Colonic mucosa (tissue), 4 donors: Measurements from ENCODE around the gene LEKR1. TPM values are rescaled to one million over a fixed set of nuclear protein-coding genes. Genes with fewer than 3 reads are reported as not detected.

ENCODE experiments used
- DNase-seq: peaks from one replicate; pipeline ENCODE4 v3.0.0-alpha.2; 2020
- H3K27ac ChIP-seq: fragments of 200-600 bp; one replicate; pipeline ENCODE4 v1.8.0; 2021
- H3K27me3 ChIP-seq: fragments of 200-600 bp; one replicate; pipeline ENCODE4 v1.8.0; 2021
- H3K36me3 ChIP-seq: fragments of 200-600 bp; one replicate; pipeline ENCODE4 v1.8.0; 2021
- H3K4me1 ChIP-seq: fragments of 200-600 bp; one replicate; pipeline ENCODE4 v1.8.0; 2021; ENCODE audit warnings: mild to moderate bottlenecking
- H3K4me3 ChIP-seq: fragments of 200-600 bp; one replicate; pipeline ENCODE4 v1.8.0; 2021
- H3K9ac ChIP-seq, 2 donors: one replicate each; pipeline ENCODE4 v1.7.0; 2013; ENCODE audit warnings: control low read depth in 2 of 2, low read depth in 2 of 2, low read length in 2 of 2
- H3K9me3 ChIP-seq: fragments of 200-600 bp; one replicate; pipeline ENCODE4 v1.8.0; 2021
- intact Hi-C: fragments of 100-400 bp; cut with DNase I; formaldehyde crosslinking; loops from one replicate; pipeline ENCODE4 v1.14.1; 2022
- total RNA-seq, 2 donors: library from RNA; stranded (reverse); fragmentation: NEBNext Ultra II Directional in 1 of 2; extraction: Animal tissue kit (Norgen Biotek cat#: 25700) in 1 of 2; gene quantifications; one replicate each; pipeline ENCODE4 v1.2.1, GENCODE V29; 2021
- TF ChIP-seq, protein P1 (sequence below): fragments of 200-600 bp; IDR thresholded peaks from one replicate; pipeline ENCODE4 v1.8.0; 2022; ENCODE audit warnings: antibody characterized with exemption, mild to moderate bottlenecking
- donor health status: healthy.
- donor health status: DM: no; HTN: no; CAD: no.
- donor health status: DM: no; HTN: no; CAD: no.

Gene LEKR1
- total RNA-seq, 2 donors from 2014 or later: 1.6 to 2.0 TPM

DNA sequence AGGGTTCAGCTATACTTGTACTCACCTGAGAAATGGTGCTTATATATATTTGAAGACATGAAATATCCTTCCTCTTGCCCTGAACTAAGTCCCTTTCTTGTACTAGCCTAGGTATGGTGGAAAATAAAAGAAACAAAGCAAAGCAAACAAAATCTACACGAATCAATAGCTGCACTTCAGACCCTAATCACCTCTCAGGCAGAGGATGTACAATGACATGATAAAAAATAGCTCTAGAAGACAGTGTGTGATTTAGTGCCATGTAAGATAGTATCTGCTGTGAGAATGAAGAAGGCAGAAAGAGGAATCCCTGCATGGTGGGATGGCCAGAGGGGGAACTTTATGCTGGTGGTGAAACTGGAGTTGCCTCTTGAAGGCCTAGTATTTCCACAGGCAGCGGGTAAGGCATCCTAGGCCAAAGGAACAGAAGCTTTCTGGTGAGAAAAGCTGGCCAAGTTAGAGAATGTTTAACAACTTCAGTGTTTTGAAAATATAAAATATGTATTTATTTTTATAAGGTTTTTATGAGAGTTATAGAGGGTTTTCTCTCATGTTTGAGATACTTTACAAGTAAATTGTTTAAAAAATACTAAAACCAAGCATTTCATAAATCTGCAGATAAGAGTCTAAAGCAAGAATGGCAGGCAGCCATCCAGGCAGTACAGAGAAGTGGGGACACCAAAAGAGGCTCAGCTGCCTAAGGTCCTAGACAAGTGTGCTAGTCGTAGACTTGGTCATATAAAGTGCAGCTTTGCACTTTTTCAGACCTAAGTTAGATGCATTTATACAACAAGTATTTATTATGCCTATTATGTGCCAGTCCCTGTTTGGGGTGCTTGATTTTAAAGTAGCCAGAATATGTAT is 14.9 kb downstream of the LEKR1 start:
- Histone ChIP-seq H3K4me3 (no peak overlapping the region), H3K4me1 (no peaks in the 10 kb centered on the region), H3K9ac (no peak overlapping the region), H3K36me3 (no peaks in the 10 kb centered on the region), H3K27ac (no peak overlapping the region), H3K27me3 (no peaks in the 10 kb centered on the region), H3K9me3 (no peaks in the 10 kb centered on the region)
- TF ChIP-seq, protein P1, sequence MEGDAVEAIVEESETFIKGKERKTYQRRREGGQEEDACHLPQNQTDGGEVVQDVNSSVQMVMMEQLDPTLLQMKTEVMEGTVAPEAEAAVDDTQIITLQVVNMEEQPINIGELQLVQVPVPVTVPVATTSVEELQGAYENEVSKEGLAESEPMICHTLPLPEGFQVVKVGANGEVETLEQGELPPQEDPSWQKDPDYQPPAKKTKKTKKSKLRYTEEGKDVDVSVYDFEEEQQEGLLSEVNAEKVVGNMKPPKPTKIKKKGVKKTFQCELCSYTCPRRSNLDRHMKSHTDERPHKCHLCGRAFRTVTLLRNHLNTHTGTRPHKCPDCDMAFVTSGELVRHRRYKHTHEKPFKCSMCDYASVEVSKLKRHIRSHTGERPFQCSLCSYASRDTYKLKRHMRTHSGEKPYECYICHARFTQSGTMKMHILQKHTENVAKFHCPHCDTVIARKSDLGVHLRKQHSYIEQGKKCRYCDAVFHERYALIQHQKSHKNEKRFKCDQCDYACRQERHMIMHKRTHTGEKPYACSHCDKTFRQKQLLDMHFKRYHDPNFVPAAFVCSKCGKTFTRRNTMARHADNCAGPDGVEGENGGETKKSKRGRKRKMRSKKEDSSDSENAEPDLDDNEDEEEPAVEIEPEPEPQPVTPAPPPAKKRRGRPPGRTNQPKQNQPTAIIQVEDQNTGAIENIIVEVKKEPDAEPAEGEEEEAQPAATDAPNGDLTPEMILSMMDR: no peak
- intact Hi-C loops: no loop called here
- DNase-seq: no peak

DNA sequence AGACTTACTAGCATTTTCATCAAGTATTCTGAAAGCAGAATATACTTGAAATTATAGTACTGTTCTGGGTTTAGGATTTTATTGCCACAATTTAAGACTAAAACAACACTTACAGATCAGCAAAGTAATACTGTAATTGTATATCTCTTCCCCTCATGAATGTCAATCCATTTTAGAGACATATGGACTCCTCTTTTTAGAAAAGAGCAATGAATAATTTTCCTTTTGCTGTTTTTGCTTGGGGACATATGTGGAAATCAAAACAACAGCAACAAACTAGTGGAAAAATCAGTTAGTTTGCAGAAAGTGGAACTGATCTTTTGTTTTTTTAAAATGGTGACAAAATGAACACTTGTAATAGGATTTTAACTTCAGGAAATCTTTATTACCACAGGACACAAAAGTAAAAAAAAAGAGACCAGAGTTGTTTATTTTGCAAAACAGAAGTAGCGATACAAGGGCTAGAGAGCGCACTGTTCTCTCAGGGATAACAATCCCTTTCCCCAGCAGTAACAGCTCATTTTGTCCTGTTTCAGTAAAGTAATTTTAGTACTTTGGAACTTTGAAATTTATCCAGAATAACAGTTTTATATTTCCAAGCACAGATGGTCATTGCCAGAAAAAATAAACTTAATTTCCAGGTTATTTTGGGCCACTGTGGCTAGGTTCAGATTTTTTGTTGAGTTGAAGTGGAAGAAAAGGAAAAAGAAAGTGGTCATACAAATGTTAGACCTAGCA is 17.1 kb downstream of the LEKR1 start:
- no peak for DNase-seq
- intact Hi-C loops: no loop called here
- TF ChIP-seq, protein P1: no peak
- Histone ChIP-seq H3K27me3 (no peaks in the 10 kb centered on the region), H3K9me3 (no peaks in the 10 kb centered on the region), H3K4me1 (no peaks in the 10 kb centered on the region), H3K36me3 (no peaks in the 10 kb centered on the region), H3K9ac (no peak overlapping the region), H3K27ac (no peak overlapping the region), H3K4me3 (no peak overlapping the region)

DNA sequence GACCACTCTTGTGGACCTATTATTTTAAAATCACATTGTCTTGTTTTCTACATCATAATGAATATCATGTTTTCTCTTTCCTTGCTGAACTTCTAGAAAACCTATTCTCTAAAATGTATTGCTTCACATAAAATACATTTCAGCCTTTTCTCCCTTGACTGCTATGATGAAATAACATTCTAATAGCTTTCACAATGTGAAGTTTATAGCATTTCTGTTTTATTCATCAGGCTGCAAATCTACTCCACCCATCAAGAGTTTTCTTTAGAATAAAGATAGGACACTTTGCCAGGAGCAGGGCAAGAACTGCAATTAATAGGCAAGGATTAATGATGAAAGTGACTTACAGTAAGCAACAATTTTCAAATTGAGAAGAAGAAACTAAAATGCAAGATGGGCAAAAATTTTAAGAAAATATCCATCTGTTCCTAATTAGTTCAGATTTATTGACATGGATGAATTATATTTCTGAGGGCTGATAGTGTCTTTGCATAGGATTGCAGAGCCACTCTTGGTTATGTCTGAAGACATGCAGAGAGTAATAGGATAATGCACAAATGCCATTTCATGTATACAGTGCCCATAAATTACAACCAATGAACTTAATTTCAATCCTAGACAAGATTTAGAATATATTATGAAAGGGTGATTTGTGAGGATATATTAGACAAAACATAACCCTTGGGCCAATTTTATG is 21.7 kb downstream of the LEKR1 start:
- Histone ChIP-seq H3K4me3 (no peak overlapping the region), H3K27me3 (no peaks in the 10 kb centered on the region), H3K4me1 (no peaks in the 10 kb centered on the region), H3K9ac (no peak overlapping the region), H3K9me3 (no peaks in the 10 kb centered on the region), H3K27ac (no peak overlapping the region), H3K36me3 (no peaks in the 10 kb centered on the region)
- no peak for DNase-seq
- TF ChIP-seq, protein P1: no peak
- intact Hi-C loops: no loop called here

DNA sequence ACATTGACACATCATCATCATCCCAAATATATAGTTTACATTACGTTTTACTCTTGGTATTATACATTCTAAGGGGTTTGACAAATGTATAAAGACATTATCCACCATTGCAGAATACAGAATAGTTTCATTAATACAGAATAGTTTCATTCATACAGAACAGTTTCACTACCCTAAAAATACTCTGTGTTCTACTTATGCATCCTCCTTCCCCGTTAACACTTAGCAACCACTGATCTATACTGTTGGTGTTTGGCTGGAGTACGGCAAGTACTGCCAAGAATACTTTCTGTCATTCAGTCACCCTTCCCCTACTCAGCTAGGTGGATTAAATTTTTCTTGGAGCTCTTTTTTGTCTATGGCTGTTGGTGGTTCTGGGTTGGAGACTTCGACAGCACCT is 33.4 kb downstream of the LEKR1 start:
- H3K27ac ChIP-seq: no peak overlapping the region
- no peak overlapping the region for H3K4me3 ChIP-seq
- TF ChIP-seq, protein P1: no peak
- H3K4me1 ChIP-seq: no peaks in the 10 kb centered on the region
- H3K36me3 ChIP-seq: no peaks in the 10 kb centered on the region
- H3K9me3 ChIP-seq: no peaks in the 10 kb centered on the region
- intact Hi-C loops: no loop called here
- no peak for DNase-seq
- H3K9ac ChIP-seq: no peak overlapping the region
- no peaks in the 10 kb centered on the region for H3K27me3 ChIP-seq

DNA sequence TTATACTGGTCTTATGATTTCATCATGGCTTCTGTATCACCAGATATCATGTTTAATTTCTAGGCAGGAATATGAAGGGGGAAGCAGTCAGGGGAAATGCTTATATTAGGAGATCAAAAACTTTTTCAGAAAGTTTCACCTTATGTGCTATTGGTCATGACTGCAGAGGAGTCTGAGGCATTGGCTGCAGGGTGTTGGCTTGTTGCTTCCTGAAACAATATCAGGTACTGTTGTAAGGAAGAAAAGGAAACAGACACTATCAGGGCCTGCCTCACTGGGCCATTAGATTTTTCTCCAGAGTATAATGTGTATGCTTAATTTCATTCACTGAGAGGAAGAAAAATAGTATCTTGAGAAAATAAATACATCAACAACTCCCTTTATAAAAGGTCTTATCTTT is 34.7 kb downstream of the LEKR1 start:
- Histone ChIP-seq H3K4me3 (no peak overlapping the region), H3K9ac (no peak overlapping the region), H3K27me3 (no peaks in the 10 kb centered on the region), H3K4me1 (no peaks in the 10 kb centered on the region), H3K36me3 (no peaks in the 10 kb centered on the region), H3K27ac (no peak overlapping the region), H3K9me3 (no peaks in the 10 kb centered on the region)
- intact Hi-C loops: no loop called here
- DNase-seq: no peak
- TF ChIP-seq, protein P1: no peak
